Stimulated activated CD8-positive, alpha-beta memory T cell treated with anti-CD3 and anti-CD28 coated beads, Interleukin-7, amount 100 ng/mL, for 24 hours (primary cell): ENCODE data around the gene TMEM242.

ENCODE experiments used
- DNase-seq: peaks from one replicate; pipeline ENCODE4 v3.0.0-alpha.2; 2020; ENCODE audit warnings: low read depth

TMEM242 gene

DNA sequence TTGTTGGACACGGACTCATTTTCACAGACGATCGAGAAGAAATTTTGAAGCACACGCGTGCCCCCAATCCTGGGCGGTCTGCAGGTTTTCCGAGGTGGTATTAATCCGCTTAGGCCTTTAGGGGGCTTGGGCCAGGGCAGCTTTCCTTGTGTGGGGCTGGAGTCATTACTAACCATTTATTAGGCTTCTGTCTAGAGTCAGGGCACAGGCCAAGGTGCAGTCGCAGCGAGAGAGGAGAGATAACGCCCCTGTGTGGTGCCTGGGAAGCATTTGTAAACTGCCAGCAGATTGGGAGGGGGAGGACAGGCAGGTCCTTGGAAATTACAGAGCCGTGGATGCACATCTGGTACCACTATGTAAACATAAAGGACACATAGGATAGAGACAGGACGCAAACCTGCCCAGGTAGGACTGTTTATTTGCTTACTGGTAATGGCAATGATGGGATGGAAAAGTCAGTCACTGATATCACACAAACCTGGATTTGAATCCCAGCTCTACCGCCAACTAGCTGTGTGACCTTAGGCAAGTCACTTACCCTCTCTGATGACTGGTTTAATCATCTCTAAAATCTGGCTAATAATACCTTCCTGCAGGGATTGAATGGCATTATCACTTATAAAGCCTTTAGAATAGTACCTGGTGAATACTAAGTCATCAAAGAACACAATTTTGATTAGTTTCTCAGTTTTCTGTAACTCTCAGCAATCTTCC lies 76.4 kb downstream of the TMEM242 start:
- no peak for DNase-seq

DNA sequence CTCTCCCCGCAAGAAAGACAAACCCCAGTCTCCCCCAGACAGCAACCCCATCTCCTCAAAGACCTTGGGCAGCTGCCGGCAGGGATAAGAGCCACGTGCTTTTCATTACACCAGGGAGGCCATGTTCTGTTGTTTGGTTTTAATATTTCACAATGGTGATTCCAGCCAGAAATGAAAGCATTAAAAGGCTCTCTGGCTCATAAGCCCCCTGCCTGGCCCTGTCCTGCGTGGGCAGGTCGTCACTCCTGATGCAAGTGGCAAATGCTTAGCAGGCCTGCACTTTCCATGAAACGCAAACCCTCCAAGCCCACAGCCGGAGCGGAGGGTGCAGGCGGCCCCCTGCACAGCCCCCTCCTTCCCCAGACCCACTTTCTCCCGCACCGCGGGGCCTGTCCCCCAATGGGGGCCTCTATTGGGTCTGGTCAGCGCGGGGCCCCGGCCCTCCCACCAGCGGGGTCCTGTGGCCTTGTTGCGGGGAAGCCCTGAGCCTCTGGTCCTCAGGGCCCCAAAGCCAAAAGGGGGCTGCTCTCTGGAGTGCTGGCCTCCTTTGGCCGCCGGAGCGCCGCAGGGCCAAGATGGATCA lies 77.2 kb downstream of the TMEM242 start:
- DNase-seq, result no peak

DNA sequence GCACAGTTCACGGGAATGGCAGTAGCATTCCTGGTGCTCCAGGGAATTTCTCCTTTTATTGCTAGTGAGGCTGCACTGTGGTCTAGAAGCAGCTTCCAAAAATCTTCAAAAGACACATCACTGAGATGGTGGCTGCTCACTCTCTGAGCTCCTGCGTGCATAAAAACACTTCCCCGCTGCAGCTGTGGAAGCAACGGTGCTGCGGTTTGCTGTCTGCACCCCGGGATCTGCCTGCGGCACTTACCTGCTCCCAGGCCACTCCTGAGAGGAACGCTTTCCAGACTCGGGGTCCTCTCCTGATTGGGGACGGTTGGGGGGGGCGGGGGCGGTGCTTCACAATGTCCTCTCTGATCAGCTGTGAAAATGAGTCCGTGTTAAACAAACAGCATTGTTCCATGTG lies 77.9 kb downstream of the TMEM242 start:
- no peak for DNase-seq

DNA sequence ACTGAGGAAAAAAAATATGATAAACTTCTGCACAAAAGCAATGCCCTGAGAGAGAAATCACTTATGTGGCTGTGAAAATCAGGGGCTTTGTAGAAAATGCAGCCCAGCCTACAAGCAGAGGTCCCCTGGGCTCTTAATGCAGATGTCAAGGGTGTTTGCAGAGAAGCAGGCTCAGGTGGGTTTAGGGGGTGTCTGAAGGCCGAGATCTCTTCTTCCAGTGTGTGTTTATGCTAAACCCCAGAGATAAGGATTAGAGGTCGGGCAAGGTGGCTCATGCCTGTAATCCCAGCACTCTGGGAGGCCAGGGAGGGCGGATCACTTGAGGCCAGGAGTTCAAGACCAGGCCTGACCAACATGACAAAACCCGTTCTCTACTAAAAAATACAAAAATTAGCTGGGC lies 78.5 kb downstream of the TMEM242 start:
- no peak for DNase-seq

DNA sequence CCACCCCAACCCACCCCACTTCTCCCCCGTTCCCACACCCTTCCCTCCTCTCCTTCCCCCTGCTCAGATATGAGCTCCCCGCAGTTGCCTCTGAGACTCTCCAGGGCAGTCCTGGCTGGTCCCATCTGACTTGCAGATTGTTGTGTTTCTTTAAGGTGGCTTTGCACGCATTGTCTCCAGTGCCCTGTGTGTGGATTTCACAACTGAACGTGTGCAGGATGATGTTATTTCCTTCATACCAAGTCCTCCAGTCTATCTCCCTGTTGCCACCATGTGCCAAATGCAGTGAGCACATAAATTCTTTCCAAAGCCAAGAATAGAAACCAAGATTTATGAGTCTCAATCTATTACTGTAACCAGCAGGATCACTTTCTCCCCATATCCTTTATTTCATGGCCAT lies 79.1 kb downstream of the TMEM242 start:
- DNase-seq, result no peak

DNA sequence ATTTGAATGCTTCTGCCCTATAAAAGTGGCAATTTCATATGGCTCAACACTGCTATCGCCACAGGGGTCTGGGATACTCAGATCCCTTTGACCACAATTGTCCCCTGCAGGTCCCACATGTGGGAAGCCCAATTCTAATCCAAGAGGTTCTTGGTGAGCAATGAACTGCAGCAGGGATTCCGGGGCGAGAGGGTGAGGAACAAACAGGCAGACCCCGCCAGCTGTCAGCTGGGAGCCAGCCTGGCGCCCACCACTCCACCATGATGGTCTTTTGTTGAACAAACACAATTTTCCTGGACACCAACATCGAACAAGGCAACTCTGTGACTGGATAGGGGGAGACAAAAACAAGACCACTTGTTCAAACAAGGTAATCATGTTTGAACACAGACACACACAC lies 80.5 kb downstream of the TMEM242 start:
- DNase-seq, result no peak

DNA sequence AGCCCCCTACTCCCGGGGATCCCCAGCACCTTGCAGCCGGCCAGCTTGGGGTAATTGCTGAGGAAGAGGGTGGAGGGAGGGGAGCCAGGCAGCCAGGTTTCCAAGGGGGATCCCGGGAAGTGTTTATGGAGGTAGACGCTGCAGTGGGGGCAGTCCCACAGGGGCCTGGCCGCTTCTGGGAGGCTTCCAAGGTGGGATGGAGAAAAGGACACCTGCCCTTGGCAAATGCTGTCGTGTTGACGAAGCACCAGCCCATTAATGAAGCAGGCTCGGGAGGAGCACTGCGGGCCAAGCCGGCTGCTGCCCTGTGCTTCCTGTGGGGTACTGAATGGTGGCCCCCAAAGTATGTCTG lies 82.4 kb downstream of the TMEM242 start:
- no peak for DNase-seq

DNA sequence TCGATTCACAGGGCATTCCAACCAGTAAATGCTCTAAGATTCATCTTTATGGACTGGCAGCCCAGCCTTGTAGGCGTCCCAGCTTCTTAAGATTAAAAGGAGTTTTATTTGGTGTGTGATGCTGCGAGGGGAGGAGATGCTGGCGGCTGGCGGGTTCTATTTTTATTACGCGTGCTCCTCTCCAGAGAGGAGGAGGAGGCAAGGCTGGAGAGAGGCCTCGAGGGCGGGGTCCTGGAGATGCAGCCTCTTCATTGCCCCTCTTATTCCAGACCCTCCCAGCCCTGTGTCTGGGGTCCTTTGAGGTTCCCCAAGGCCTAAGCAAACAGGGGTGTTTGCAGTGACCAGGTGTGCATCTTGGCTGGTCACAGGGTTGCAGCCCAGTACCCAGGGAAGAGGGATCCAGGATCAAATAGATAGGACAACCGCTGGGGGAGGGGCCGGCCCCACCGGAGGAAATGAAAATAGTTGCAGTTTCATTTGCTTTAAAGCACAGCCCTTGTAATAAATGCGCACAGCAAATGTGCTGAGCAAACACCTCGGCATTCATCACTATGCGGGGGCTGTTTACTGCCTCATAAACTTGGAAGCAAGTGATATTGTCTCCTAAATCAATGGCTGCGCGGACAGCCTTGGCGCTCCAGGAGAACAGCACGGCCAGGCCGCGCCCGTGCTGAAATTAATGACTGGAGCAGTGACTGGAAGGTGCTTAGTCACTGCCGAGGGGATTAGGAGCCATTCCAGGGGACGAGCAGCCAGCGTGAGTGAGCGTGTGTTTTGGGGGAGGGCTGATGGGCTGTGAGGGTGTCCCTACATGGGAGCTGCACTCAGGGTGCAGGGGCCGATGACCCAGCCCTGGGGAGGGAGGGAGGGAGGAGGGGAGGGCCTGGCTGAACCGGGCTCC lies 83.0 kb downstream of the TMEM242 start:
- DNase-seq, result no peak

DNA sequence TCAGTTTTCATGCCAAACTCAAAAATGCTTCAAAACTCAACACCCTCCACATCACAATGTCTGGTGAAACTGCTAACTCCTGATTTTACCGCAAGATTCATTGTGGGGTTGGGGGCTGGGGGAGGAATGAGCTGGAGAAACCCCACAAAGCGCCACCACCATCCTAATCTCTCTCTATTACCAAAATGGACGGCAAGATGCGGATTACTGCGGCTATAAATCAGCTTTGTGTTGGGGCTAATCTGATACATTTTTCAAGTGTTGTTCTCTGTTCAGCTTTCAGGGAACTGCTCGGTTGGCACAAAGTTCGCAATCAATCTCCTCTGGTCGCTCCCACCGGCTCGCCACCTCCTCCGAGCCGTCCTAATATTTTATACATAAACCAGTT lies 83.7 kb downstream of the TMEM242 start:
- DNase-seq, result no peak
